H1 (cell line): ENCODE measurements around the gene NUP58.

Experiments
- BACH1 ChIP-seq: IDR thresholded peaks from 2 replicates; pipeline ENCODE4 v1.6.1; 2012; ENCODE audit warnings: low read length, improper control_type of control experiment
- CREB1 ChIP-seq: IDR thresholded peaks from 2 replicates; pipeline ENCODE4 v1.6.1; 2012; ENCODE audit warnings: inconsistent platforms
- CTCF ChIP-seq, 3 experiments: IDR thresholded peaks; 1 replicate in 2 of 3; 2 replicates in 1 of 3; pipeline versions ENCODE4 v1.5.1 to v1.6.1; 2011; ENCODE audit warnings: low read length in 3 of 3, mild to moderate bottlenecking in 3 of 3, inconsistent platforms in 2 of 3, low read depth in 1 of 3, moderate library complexity in 1 of 3; ENCODE audit not compliant: insufficient read depth in 1 of 3; ENCODE audit errors: control extremely low read depth in 1 of 3
- EZH2 ChIP-seq: fragments of 200-600 bp; sonication (generic); IDR thresholded peaks from 2 replicates; pipeline ENCODE4 v1.7.1; 2012; ENCODE audit warnings: low read depth, mild to moderate bottlenecking, moderate library complexity, low read length, inconsistent platforms; ENCODE audit not compliant: severe bottlenecking
- MAX ChIP-seq: IDR thresholded peaks from 2 replicates; pipeline ENCODE4 v1.6.1; 2012; ENCODE audit warnings: inconsistent platforms
- POLR2AphosphoS5 ChIP-seq: IDR thresholded peaks from 2 replicates; pipeline ENCODE4 v1.6.1; 2011; ENCODE audit warnings: low read depth, low read length
- RFX5 ChIP-seq: IDR thresholded peaks from 2 replicates; pipeline ENCODE4 v1.6.1; 2011; ENCODE audit warnings: low read depth, low read length, improper control_type of control experiment, borderline replicate concordance
- TCF12 ChIP-seq: IDR thresholded peaks from 2 replicates; pipeline ENCODE4 v1.6.1; 2011; ENCODE audit warnings: low read depth, mild to moderate bottlenecking, low read length

DNA sequence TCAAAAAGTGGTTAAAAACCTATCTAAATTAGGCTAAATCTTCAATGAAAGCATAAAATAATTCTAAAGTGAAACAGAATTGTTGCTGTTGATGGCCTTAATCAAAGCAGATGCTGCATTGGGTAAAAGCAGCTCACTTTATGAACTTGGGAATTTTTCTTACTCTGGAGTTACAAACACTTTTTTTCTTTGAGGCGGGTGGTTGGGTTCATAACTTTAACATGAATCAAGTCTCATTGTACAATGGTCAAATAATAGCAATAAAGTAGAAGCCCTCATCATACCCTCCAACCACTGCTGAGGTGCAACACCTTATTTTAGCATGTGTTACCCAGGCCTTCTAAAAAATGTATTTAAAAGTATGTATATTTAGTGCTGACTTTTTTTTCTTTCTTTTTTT lies 29.1 kb downstream of the NUP58 start:
- TF ChIP-seq EZH2: no peak
- TF ChIP-seq CTCF (IDR thresholded peaks at IDR 0.05; ENCODE audit: control extremely low read depth in 1 of 3, insufficient read depth in 1 of 3, low read depth in 1 of 3, low read length in 3 of 3): no peak
- TF ChIP-seq CREB1: no peak
- TF ChIP-seq POLR2AphosphoS5: no peak
- no peak for TF ChIP-seq MAX
- TF ChIP-seq RFX5: no peak
- no peak for TF ChIP-seq BACH1
- TF ChIP-seq TCF12: no peak
